ENCODE data around the gene PDRG1. TPM values are rescaled to one million over a fixed set of nuclear protein-coding genes. Genes with fewer than 3 reads are reported as not detected.

PDRG1 gene
- total RNA-seq, 1 experiment from 2014 or later: 48.2 TPM

- ATAC-seq: no peak
- no peak for DNase-seq (ENCODE audit: low read depth, low spot score)
- H3K4me3 ChIP-seq (ENCODE audit: low read depth in 2 of 2, low read length in 2 of 2): no peak overlapping the region
- POLR2A ChIA-PET: no interaction called here
- in situ Hi-C loops (cut with HindIII; ENCODE audit: low pct_unique_long_range_greater_than_20kb, low sequenced_read_pairs) (no loop called here), intact Hi-C loops (cut with micrococcal nuclease; ENCODE audit: unreplicated experiment) (no loop called here)
- no peaks in the 10 kb centered on the region for H3K36me3 ChIP-seq (ENCODE audit: control insufficient read depth, insufficient read depth, low read length)
- peaks cover 58% of the 10 kb centered on the region for H3K4me1 ChIP-seq (ENCODE audit: control insufficient read depth, insufficient read depth, low read length)
- TF ChIP-seq CTCF (IDR thresholded peaks at IDR 0.05): no peak
- no peak for TF ChIP-seq REST (IDR thresholded peaks at IDR 0.05; ENCODE audit: insufficient read depth in 1 of 2, low read depth in 2 of 2, low read length in 1 of 2)
- no peak for TF ChIP-seq TCF7L2 (IDR thresholded peaks at IDR 0.05; ENCODE audit: low read depth, low read length)
- no peak for TF ChIP-seq POLR2AphosphoS5 (IDR thresholded peaks at IDR 0.05; ENCODE audit: low read depth, low read length)
- TF ChIP-seq SIN3A (IDR thresholded peaks at IDR 0.05; ENCODE audit: borderline replicate concordance, insufficient read depth, low read depth, low read length): no peak
- no peaks in the 10 kb centered on the region for H3K27me3 ChIP-seq (ENCODE audit: control insufficient read depth, insufficient read depth, low read length)
- H3K27ac ChIP-seq (ENCODE audit: low read length): peak overlapping the region; percentile 93
- H3K9me3 ChIP-seq (ENCODE audit: control insufficient read depth, insufficient read depth, low read depth, low read length): no peaks in the 10 kb centered on the region
- no TSS peak for BruUV-seq (replicated peaks)
- CTCF ChIA-PET: no interaction called here
Observed at GRCh38 chr20:31977080-31977479, 25.2 kb upstream of the PDRG1 start.

- ChIA-PET POLR2A (interaction anchor here (0.6 to 1.0 kb wide), 2 partner anchors 18 to 104 kb away, joined by 3 read pairs; no protein-coding TSS in a partner anchor), CTCF (no interaction called here)
- intact Hi-C loops (cut with micrococcal nuclease; ENCODE audit: unreplicated experiment): no loop called here
- H3K9me3 ChIP-seq (ENCODE audit: control insufficient read depth, insufficient read depth, low read depth, low read length): no peaks in the 10 kb centered on the region
- H3K4me3 ChIP-seq (ENCODE audit: low read depth in 2 of 2, low read length in 2 of 2): no peak overlapping the region
- peak overlapping the region; percentile 93 for H3K27ac ChIP-seq (ENCODE audit: low read length)
- H3K27me3 ChIP-seq (ENCODE audit: control insufficient read depth, insufficient read depth, low read length): no peaks in the 10 kb centered on the region; the same call in 1 of the 2 replicates
- no peaks in the 10 kb centered on the region for H3K36me3 ChIP-seq (ENCODE audit: control insufficient read depth, insufficient read depth, low read length)
- peaks cover 70% of the 10 kb centered on the region for H3K4me1 ChIP-seq (ENCODE audit: control insufficient read depth, insufficient read depth, low read length)
- no peak for DNase-seq (ENCODE audit: low read depth, low spot score)
- no TSS peak for BruUV-seq (replicated peaks)
- in situ Hi-C loops (cut with HindIII; ENCODE audit: low pct_unique_long_range_greater_than_20kb, low sequenced_read_pairs): no loop called here
- TF ChIP-seq CTCF (IDR thresholded peaks at IDR 0.05) (no peak), SIN3A (IDR thresholded peaks at IDR 0.05; ENCODE audit: borderline replicate concordance, insufficient read depth, low read depth, low read length) (no peak), POLR2AphosphoS5 (IDR thresholded peaks at IDR 0.05; ENCODE audit: low read depth, low read length) (no peak), REST (IDR thresholded peaks at IDR 0.05; ENCODE audit: insufficient read depth in 1 of 2, low read depth in 2 of 2, low read length in 1 of 2) (no peak), TCF7L2 (IDR thresholded peaks at IDR 0.05; ENCODE audit: low read depth, low read length) (no peak)
- ATAC-seq: no peak
Observed at GRCh38 chr20:31975874-31976273, 24.0 kb upstream of the PDRG1 start.
